HG02885 (cell line): ENCODE data around the gene MAOB.
"Not testable (repeated sequence)": the region's sequence is repeated elsewhere in the genome, so short reads cannot be mapped to it uniquely, and the experiment has no call there.

Experiments used
- ATAC-seq: cut with Tn5 transposase; IDR thresholded peaks from one replicate; pipeline ENCODE4 v1.9.1; 2021; ENCODE audit warnings: mild to moderate bottlenecking; ENCODE audit not compliant: unreplicated experiment, poor library complexity

The MAOB gene

DNA sequence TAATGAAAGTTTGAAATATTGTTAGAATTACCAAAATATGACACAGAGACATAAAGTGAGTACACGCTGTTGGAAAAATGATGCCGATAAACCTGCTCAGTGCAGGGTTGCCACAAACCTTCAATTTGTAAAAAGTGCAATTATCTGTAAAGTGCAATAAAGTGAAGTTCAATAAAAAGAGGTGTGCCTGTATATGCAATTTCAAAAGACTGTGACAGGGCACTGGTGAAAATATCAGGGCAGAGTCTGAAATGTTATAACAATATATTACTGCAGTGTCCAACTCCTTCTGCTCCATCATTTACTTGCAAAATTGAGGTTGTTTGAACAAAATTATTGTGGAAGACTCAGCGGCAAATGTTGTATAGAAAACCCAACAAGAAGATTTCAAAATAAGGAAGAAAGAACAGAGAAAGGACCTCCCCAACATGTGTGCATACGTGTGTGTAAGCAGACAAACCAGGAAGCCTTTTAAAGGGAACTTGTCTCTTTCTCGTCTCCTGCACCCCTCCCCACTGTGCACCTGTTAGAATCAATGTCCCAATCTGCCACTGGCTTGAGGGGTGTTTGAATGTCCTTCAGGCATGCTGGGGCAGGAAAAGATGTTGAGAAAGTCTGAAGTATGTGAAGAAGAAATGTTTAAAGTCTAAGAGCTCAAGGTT, 96.2 kb downstream of the MAOB start:
- no peak for ATAC-seq

DNA sequence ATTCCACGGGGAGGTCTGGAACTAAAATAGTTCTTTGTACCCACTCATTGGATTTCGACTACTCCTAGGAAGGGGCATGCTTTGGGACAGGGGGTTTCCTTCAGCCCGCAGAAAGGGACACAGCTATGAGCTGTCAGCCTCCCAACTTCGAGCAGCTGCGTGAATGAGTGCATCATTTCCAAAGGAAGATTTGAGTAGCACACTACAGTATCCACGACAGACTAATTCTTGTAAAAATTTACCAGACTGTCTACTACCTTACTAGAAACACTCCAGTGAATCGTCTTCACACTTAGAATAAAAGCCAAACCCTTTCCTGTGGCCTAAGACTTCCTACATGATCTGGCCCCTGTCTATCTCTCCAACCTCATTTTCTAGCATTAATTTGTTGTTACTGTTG, 124.2 kb downstream of the MAOB start:
- no peak for ATAC-seq

DNA sequence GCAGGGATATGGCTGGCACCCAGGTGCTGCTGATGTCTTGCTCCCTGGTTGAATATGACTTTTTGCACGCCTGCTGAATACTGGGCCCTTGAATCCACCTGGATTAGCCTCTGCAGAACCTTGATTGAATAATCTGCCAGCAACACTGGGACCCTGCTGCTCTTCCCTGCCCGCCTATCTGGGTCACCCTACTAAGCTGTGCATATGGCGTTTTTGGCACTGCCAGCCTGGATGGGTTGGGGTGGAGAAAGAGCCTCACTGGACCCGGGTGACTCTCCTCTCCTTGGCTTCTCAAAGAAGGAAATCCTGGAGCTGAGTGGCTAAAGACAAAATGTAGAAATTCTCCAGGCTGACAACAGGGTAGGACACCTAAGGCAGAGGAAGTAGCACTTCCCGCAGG, 126.2 kb downstream of the MAOB start:
- ATAC-seq, result no peak

DNA sequence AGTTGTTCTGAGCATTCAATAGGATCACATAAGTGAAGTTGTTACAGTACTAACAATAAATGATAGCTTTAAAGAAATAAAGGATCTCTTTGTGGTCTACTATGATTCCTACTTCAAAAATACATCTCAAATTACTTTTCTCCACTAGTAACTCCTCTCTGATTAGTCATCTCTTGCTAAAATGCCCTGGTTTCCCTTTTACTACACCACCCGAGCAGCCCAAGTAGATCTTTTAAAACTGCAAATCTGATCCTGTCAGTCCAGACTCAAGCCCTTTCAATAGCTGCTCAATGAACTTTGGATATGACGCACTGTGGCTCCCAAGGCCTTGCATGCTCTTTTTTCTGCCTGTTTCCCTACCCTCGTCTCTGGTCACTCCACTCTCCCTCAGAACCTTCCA, 128.6 kb downstream of the MAOB start:
- no peak for ATAC-seq

DNA sequence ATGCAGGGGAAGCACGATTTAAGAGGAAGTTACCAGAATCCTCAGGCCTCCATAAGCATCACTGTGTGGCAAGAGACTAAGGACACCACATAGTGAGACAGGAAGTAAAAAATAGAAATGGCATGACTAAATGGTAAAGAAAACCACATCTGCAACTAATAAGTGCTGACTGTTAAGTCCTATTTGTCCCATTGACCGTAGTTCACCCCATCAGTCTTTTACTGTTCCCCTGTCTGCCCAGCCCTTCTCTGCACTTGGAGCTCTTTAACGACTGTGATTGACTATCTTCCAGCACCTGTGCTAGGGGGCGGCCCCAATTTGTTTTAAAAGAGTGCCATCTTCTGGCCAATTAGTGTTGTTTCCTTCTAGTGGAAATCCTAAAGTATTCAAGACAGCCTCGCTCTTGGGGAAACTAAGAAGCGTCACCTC, 132.0 kb downstream of the MAOB start:
- peak; percentile 88 for ATAC-seq

GRCh38 chrX:43747476-43747875, 134.8 kb downstream of the MAOB start:
- ATAC-seq, result no peak

- ATAC-seq, result no peak
These were observed 136.1 kb downstream of the MAOB start for GRCh38 chrX:43745938-43746721.

GRCh38 chrX:43744284-43744683, 138.0 kb downstream of the MAOB start:
- no peak for ATAC-seq

- no peak for ATAC-seq
These were observed 139.0 kb downstream of the MAOB start for GRCh38 chrX:43743100-43743822.

DNA sequence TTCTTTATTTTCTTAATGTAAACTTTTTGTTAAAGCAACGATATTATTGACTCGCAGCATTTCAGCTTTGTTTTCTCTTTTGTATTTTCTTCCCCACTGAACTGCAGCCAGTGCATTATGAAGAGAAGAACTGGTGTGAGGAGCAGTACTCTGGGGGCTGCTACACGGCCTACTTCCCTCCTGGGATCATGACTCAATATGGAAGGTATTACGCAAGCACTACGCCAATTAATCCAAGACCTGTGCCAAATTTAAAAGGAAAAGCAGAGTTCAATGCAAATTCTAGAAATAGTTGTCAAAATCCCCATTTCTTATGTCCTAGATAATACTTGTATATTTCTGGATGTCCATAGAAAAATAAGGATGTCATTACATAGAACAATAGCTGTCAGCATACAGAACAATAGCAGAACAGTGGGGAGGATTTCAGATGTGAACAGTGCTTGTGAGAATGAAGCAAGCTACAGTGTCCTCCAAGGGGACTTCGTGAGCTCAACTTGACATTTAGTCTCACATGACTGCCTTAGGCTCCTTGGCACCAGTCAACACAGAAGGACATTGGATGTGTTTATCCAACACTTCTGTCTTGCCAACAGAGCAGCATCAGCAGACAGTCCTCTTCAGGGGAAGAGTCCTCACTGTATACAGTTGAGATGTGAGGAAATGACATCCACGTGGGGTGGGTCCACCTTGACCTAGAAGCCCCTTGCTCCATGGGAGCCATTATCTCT, 140.2 kb downstream of the MAOB start:
- no peak for ATAC-seq

DNA sequence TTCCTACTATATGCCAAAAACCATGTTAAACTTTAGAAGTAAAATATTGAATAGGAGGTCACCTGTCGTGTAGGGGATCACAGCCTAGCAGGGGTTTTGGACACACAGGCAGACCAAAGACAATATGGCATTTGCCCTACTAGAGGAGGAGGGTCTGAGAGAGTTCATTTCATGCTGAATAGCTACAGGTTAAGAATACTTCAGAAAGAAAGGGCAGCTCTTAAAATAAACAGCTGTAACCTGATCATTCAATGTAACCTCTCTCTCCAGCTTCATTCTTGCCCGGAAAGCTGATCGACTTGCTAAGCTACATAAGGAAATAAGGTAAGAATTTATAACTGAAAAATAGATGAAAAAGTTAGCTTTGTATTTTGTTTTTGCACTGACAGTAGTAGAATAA, 146.3 kb downstream of the MAOB start:
- no peak for ATAC-seq

GRCh38 chrX:43735534-43735933, 146.7 kb downstream of the MAOB start:
- ATAC-seq, result no peak

DNA sequence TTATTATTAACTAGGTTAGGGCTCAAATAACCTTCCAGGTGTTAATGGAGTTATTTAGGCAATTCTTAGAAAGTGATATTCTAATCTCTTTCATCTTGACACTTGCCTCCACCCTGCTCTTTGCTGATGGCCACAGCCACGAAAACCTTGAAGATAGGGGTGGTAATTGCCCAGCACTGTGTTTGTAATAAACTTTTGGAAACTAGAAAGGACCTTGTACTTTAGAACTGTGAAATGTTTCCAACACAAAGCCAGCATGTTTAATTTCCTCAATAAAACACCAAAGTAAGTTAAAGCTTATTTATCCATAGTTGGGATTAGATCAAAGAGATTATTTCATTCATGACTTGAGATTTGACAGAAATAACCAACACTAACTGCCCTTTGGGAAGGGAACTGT, 147.8 kb downstream of the MAOB start:
- ATAC-seq, result no peak

DNA sequence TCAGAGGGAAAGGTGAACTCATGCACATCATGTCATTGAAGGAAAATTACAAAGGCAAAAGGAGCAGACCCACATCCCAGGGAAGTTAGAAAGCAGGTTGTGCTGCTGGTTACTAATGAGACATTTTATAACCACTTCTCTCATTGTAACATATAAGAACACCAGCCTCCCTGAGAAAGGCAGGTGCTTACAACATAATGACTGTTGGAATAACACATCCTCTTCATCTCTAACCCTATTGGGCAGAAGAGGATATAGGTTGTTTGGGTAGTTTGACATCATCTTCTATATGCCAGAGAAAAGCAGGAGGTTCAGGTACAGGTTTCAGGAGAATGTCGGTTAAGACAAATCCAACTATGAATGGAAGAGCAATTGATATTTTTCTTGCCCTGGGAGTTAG, 148.6 kb downstream of the MAOB start:
- ATAC-seq, result no peak

GRCh38 chrX:43731086-43731485, 151.2 kb downstream of the MAOB start:
- no peak for ATAC-seq

GRCh38 chrX:43728966-43729365, 153.3 kb downstream of the MAOB start:
- ATAC-seq, result no peak

DNA sequence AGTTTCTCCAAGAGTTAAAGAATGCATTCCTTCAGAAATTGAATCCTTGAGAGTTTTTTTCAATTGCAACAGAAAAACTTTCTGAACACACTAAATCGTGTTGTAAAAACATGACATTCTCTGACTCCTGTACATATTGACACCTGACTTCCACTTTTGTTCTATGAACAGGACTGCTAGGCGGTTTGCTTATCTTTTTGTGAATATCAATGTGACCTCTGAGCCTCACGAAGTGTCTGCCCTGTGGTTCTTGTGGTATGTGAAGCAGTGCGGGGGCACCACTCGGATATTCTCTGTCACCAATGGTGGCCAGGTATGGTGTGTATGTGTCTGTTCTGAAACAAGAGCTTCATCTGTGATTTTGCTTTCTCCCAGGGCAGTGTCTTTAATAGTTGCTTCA, 154.2 kb downstream of the MAOB start:
- no peak for ATAC-seq

GRCh38 chrX:43727254-43727653, 155.0 kb downstream of the MAOB start:
- not testable (repeated sequence) for ATAC-seq

- not testable (repeated sequence) for ATAC-seq
These were observed 157.0 kb downstream of the MAOB start for GRCh38 chrX:43725227-43725626.

GRCh38 chrX:43720961-43721360, 161.3 kb downstream of the MAOB start:
- ATAC-seq, result no peak

GRCh38 chrX:43720082-43720481, 162.2 kb downstream of the MAOB start:
- ATAC-seq, result no peak
